ENCODE measurements around the gene EFNB3. TPM values are rescaled to one million over a fixed set of nuclear protein-coding genes. Genes with fewer than 3 reads are reported as not detected.
A peak's percentile ranks its signal among the peaks of the same experiment; 100 is the strongest.

Gene EFNB3
- total RNA-seq, 2 experiments from 2014 or later, result 0.15 TPM; not detected in 1

DNA sequence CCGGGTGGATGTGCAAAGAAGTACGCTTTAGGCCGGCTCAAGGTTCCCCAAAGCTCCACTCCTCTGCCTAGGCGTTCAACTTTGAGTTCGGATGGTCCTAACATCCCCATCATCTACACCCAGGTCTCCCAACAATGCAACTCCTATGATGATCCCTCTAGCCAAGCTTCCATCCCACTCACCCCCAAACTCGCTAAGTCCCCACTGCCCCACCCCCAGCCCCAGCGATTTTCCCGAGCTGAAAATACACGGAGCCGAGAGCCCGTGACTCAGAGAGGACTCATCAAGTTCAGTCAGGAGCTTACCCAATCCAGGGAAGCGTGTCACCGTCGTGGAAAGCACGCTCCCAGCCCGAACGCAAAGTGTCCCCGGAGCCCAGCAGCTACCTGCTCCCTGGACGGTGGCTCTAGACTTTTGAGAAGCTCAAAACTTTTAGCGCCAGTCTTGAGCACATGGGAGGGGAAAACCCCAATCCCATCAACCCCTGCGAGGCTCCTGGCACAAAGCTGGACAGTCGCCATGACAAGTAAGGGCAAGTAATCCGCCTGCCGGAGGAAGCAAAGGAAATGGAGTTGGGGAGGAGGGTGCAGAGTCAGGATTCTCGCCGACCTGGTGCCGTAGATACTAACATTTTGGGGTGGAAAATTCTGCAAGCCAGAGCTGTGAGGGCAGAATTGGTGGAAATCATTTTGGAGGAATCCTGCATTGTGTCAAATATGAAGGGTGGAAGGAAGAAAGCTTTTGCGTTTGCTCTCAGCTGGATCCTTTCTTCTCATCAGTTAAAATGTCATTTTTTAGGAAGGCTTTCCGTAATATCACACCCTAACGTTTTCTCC lies 17.7 kb upstream of the EFNB3 start, which contains the start of gene TP53:
Gene TP53, minus strand, starts transcription at position 419 of the 836 bp plus-strand sequence. CDS start 10,896 bp downstream, outside the sequence.
- peaks cover 27% of the 10 kb centered on the region for H3K4me1 ChIP-seq (ENCODE audit: insufficient read depth, low read length, poor library complexity, severe bottlenecking)
- ChIA-PET CTCF (ENCODE audit: unreplicated experiment) (interaction anchor here (0.6 kb wide), 1 partner anchor 56 kb away, joined by 11 read pairs; no protein-coding TSS in a partner anchor), POLR2A (interaction anchor here (0.6 to 2.7 kb wide), 13 partner anchors 14 to 608 kb away, joined by 3 to 10 read pairs (median 3); partner anchors contain the start of genes FXR2, MPDU1, SAT2 and SLC25A35)
- H3K4me2 ChIP-seq (ENCODE audit: low read length), result peak within 1 kb of the TSS; percentile 98
- intact Hi-C loops (cut with micrococcal nuclease; ENCODE audit: unreplicated experiment), result loop anchor here (1.0 to 5.0 kb wide), 7 partner anchors 60 to 690 kb away; partner anchors contain the start of genes KCTD11, KRABD2, POLR2A and SAT2
- H3K79me2 ChIP-seq (ENCODE audit: insufficient read depth, low read depth, low read length), result peaks cover 64% of the 10 kb centered on the region
- H2AFZ ChIP-seq (ENCODE audit: low read length), result peak within 1 kb of the TSS; percentile 89; the same call in 1 of the 2 replicates
- H3K9me3 ChIP-seq (ENCODE audit: low read length), result no peaks in the 10 kb centered on the region
- H3K4me3 ChIP-seq (ENCODE audit: low read depth, low read length, poor library complexity, severe bottlenecking), result peak within 1 kb of the TSS; percentile 92
- H4K20me1 ChIP-seq (ENCODE audit: insufficient read depth, low read length), result peaks cover 24% of the 10 kb centered on the region
- no peak for TF ChIP-seq EZH2phosphoT487 (IDR thresholded peaks at IDR 0.05; ENCODE audit: borderline replicate concordance, low read depth, low read length)
- TF ChIP-seq, protein P1, sequence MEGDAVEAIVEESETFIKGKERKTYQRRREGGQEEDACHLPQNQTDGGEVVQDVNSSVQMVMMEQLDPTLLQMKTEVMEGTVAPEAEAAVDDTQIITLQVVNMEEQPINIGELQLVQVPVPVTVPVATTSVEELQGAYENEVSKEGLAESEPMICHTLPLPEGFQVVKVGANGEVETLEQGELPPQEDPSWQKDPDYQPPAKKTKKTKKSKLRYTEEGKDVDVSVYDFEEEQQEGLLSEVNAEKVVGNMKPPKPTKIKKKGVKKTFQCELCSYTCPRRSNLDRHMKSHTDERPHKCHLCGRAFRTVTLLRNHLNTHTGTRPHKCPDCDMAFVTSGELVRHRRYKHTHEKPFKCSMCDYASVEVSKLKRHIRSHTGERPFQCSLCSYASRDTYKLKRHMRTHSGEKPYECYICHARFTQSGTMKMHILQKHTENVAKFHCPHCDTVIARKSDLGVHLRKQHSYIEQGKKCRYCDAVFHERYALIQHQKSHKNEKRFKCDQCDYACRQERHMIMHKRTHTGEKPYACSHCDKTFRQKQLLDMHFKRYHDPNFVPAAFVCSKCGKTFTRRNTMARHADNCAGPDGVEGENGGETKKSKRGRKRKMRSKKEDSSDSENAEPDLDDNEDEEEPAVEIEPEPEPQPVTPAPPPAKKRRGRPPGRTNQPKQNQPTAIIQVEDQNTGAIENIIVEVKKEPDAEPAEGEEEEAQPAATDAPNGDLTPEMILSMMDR (conservative IDR thresholded peaks at IDR 0.05; ENCODE audit: low read length), result no peak
- H3K27ac ChIP-seq (ENCODE audit: low read depth, low read length, poor library complexity, severe bottlenecking), result peak within 1 kb of the TSS; percentile 93
- DNase-seq (ENCODE audit: low spot score), result peak; percentile 96
- H3K9me2 ChIP-seq (ENCODE audit: insufficient read depth, low read length), result no peaks in the 10 kb centered on the region
- TSS peak; percentile 77 for BruUV-seq (replicated peaks)
- H3K36me3 ChIP-seq (ENCODE audit: insufficient read depth, low read length), result peaks cover 49% of the 10 kb centered on the region

DNA sequence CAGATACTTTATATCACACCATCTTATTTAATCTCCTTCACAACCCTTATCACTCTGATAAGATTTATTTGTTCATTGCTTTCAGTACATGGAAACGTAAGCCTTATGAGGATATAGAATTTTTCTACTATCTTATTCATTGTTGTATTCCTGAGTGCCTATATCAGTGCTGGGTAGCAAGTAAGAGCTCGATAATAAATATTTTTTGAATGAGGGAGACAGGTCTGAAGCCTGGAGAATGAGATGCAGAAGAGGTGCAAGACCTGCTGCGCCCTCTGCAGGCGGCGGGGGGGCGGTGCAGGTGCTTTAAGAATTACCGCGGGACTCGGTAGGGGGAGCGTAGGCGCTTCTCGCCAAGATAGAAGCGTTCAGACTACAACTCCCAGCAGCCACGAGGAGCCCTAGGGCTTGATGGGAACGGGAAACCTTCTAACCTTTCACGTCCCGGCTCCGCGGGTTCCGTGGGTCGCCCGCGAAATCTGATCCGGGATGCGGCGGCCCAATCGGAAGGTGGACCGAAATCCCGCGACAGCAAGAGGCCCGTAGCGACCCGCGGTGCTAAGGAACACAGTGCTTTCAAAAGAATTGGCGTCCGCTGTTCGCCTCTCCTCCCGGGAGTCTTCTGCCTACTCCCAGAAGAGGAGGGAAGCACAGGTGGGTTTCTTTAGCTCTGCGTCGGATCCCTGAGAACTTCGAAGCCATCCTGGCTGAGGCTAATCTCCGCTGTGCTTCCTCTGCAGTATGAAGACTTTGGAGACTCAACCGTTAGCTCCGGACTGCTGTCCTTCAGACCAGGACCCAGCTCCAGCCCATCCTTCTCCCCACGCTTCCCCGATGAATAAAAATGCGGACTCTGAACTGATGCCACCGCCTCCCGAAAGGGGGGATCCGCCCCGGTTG lies 16.8 kb upstream of the EFNB3 start, which contains the start of gene WRAP53:
Gene WRAP53, plus strand, starts transcription at position 570 of the 900 bp plus-strand sequence. Its CDS starts 172 bp downstream, at position 742.
- peak within 1 kb of the TSS; percentile 89 for H2AFZ ChIP-seq (ENCODE audit: low read length)
- H4K20me1 ChIP-seq (ENCODE audit: insufficient read depth, low read length), result peaks cover 24% of the 10 kb centered on the region
- peaks cover 27% of the 10 kb centered on the region for H3K4me1 ChIP-seq (ENCODE audit: insufficient read depth, low read length, poor library complexity, severe bottlenecking)
- peaks cover 57% of the 10 kb centered on the region for H3K79me2 ChIP-seq (ENCODE audit: insufficient read depth, low read depth, low read length)
- BruUV-seq (replicated peaks), result no TSS peak
- H3K36me3 ChIP-seq (ENCODE audit: insufficient read depth, low read length), result peaks cover 46% of the 10 kb centered on the region
- ChIA-PET POLR2A (interaction anchor here (0.6 to 2.0 kb wide), 9 partner anchors 15 to 607 kb away, joined by 3 to 6 read pairs (median 3); partner anchors contain the start of genes FXR2, MPDU1, SAT2 and SLC25A35), CTCF (ENCODE audit: unreplicated experiment) (interaction anchor here (0.6 to 1.5 kb wide), 2 partner anchors 74 to 128 kb away, joined by 3 to 4 read pairs; partner anchors contain the start of gene FXR2)
- no peaks in the 10 kb centered on the region for H3K9me2 ChIP-seq (ENCODE audit: insufficient read depth, low read length)
- DNase-seq (ENCODE audit: low spot score), result peak; percentile 98
- TF ChIP-seq, protein P1 (conservative IDR thresholded peaks at IDR 0.05; ENCODE audit: low read length), result peak; percentile 100
- no peak for TF ChIP-seq EZH2phosphoT487 (IDR thresholded peaks at IDR 0.05; ENCODE audit: borderline replicate concordance, low read depth, low read length)
- H3K27ac ChIP-seq (ENCODE audit: low read depth, low read length, poor library complexity, severe bottlenecking), result peak within 1 kb of the TSS; percentile 93
- no peaks in the 10 kb centered on the region for H3K9me3 ChIP-seq (ENCODE audit: low read length)
- H3K4me3 ChIP-seq (ENCODE audit: low read depth, low read length, poor library complexity, severe bottlenecking), result peak within 1 kb of the TSS; percentile 92
- intact Hi-C loops (cut with micrococcal nuclease; ENCODE audit: unreplicated experiment), result loop anchor here (1.0 to 5.0 kb wide), 9 partner anchors 54 to 689 kb away; partner anchors contain the start of genes KCTD11, KRABD2, POLR2A and SAT2
- peak within 1 kb of the TSS; percentile 98 for H3K4me2 ChIP-seq (ENCODE audit: low read length)

Data from OCI-LY7 (cell line).